Stimulated activated naive CD4-positive, alpha-beta T cell (primary cell): Measurements from ENCODE around the gene ANKRD27.
A peak's percentile ranks its signal among the peaks of the same experiment; 100 is the strongest.
"Not testable (repeated sequence)": the region's sequence is repeated elsewhere in the genome, so short reads cannot be mapped to it uniquely, and the experiment has no call there.

Experiments used
- DNase-seq, 6 experiments: peaks; one replicate each; lab custom pipeline; 2025; lab: John Stamatoyannopoulos, UW

Gene ANKRD27

DNA sequence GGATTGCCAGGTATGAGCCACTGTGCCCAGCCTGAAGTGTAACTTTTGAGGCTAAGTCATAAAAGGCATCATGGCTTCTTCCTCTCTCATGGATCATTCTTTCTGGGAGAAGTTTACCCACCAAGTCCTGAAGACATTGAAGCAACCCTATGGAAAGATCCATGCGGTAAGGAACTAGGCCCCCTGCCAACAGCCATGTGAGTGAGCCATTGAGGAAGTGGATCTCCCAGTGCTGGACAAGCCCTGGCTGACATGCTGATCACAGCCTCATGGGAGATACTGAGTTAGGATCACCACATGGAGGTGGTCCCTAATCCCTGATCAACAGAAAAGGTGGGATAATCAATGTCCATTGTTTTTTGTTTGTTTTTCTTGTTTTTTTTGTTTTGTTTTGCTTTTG is 13.3 kb upstream of the ANKRD27 start:
- DNase-seq: no peak

DNA sequence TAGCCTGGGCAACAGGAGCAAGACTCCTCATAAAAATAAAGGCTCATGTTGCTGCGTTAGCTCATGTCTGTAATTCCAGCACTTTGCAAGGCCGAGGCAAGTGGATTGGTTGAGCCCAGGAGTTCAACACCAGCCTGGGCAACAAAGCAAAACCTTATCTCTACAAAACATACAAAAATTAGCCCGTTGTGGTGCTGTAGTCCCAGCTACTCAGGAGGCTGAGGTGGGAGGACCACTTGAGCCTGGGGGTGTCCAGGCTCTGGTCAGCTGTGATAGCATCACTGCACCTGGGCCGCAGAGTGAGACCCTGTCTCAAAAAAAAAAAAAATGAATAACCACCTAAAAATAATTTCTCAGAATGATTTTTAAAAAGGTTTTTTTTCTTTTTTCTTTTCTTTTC is 12.7 kb upstream of the ANKRD27 start:
- DNase-seq: no peak

DNA sequence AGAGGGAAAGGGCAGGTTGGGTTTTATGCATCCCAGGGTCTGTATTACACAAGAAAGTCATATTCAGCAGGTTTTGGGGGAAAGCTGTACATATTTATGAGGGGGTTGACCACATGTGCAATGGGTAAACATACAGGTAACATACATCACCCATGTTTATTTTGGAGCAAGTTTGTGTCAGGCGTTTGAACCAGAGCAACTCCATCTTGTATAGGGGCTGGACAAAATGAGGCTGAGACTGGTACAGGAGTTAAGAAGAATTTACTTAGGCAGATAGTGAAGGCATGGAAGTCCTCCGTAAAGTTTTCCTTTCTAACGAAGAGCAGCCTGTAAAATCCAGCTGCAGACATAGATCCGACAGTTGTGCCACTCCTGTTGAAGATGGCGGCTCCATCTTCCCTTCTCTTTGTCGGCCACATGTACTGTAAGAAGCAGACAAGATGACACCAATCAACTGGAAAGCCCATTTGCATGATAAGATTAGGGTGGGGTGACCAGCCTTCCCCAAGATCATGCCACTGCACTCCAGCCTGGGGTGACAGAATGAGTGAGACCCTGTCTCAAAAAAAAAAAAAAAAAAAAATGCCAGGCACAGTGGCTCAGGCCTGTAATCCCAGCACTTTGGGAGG is 12.0 kb upstream of the ANKRD27 start:
- DNase-seq: no peak

DNA sequence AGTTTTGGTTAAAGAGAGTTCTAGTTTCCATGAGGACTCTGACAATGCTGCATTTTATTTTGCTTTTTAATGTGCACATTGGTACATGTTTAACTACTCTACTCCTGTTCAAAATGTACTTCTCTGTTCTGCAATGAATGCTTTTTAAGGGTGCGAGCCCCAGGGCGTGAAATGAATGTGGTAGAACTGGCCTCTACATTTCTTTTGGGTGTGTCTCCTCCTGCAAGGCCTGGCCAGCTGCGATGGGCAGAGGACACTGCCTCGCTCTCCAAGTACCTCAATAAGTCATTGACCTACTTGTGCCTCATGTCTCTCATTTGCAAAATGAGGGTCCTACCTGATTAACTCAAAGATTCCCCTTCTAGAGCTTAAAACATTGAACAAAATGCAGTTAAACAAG is 7.3 kb upstream of the ANKRD27 start:
- DNase-seq: no peak

DNA sequence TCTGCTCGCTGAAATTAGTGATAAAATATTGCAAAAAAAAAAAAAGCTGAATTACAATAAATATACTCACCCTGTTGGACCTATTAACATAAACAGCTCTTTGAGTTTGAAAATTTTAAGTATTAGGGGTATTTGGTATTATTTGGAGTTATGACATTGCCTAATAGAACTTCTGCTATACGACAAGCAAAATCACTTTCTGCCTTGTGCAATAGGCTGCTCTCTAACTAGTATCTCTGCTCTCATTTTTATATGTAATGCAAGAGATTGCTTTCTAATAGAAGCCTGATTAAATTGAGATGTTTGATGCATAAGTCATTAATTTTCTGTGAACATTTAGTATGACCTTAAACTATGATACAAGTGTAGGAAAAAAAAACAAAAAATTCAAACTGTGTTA is 6.0 kb upstream of the ANKRD27 start:
- no peak for DNase-seq

DNA sequence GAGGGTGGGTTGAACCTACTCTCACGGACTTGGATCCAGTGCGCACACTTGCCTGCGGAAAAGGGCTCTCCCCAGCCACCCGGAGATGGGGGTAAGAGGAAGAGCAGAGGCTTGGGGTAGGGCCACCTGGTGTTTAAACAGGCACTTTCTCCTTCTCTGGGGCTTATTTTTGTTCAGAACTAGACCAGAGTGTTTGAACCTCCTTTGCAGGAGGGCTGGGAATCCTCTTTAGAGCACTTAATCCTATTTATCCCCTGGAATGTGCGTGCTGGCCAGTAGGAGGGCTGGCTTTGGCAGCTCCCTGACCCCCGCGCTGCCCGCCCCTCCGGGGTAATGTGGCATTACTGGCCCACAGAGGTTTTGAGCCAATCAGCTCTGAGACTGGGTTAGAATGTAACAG is 2.7 kb upstream of the ANKRD27 start:
- no peak for DNase-seq

DNA sequence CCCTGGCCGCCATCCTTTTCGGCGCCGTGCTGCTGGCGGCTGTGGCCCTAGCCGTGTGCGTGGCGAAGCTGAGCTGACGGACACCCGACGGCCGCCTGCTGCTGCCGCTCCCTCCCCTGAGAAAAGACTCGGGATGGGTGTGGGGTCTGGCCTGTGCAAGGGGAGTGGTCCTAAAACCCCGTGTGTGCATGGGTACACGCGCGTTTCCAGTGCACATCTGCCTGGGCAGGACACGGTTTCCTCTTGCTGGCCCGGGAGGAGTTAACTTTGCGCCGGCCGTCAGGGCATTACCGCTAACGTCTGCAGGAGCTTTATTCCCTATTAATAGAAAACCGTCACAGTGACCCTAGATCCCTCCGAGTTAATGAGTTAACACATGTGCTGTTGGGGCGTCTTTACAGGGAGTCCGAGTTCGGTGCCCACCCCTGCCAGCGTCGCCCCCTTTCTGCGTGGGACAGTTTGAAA is 1.9 kb upstream of the ANKRD27 start:
- no peak for DNase-seq

DNA sequence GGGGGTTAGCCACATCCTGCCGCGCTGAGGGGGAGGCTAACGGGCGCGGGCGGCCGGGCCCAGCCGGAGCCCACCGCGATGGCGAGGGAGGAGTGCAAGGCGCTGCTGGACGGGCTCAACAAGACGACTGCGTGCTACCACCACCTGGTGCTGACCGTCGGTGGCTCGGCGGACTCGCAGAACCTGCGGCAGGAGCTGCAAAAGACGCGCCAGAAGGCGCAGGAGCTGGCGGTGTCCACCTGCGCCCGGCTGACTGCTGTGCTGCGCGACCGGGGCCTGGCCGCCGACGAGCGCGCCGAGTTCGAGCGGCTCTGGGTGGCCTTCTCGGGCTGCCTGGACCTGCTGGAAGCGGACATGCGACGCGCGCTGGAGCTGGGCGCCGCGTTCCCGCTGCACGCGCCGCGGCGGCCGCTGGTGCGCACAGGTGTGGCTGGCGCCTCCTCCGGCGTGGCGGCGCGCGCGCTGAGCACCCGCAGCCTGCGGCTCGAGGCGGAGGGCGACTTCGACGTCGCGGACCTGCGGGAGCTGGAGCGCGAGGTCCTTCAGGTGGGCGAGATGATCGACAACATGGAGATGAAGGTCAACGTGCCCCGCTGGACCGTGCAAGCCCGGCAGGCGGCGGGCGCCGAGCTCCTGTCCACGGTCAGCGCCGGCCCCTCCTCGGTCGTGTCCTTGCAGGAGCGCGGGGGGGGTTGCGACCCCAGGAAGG is 1.4 kb upstream of the ANKRD27 start:
- peak in 4 of 6 experiments; percentile 10 to 54 (median 34) for DNase-seq

DNA sequence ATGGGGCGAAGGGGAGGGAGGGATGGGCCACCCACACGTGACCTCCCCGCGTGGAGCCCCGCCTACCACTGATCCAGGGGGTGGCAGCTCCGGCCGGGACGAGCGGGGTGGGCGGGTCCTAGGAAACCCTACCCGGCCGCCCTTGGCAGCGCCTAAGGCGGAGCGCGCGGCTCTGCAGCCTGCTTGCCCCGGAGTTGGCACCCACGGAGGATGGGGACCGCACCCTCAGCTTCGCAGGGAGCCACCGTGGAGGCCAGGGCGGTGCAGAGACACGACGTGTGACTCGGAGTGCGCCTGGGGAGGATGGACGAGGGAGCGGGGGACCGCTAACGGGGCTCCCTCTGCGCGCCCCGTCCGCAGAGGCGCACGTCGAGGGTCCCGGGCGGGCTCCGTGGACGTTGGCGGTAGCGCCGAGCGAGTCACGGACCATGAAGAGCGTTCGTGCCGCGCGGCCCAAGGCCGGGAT is 773 bp upstream of the ANKRD27 start, which contains the start of gene RGS9BP:
Gene RGS9BP (plus strand): TSS at position 129 of the 466 bp plus-strand sequence. CDS start 416 bp downstream, outside the sequence.
- peak in 5 of 6 experiments; percentile 37 to 77 (median 63) for DNase-seq

DNA sequence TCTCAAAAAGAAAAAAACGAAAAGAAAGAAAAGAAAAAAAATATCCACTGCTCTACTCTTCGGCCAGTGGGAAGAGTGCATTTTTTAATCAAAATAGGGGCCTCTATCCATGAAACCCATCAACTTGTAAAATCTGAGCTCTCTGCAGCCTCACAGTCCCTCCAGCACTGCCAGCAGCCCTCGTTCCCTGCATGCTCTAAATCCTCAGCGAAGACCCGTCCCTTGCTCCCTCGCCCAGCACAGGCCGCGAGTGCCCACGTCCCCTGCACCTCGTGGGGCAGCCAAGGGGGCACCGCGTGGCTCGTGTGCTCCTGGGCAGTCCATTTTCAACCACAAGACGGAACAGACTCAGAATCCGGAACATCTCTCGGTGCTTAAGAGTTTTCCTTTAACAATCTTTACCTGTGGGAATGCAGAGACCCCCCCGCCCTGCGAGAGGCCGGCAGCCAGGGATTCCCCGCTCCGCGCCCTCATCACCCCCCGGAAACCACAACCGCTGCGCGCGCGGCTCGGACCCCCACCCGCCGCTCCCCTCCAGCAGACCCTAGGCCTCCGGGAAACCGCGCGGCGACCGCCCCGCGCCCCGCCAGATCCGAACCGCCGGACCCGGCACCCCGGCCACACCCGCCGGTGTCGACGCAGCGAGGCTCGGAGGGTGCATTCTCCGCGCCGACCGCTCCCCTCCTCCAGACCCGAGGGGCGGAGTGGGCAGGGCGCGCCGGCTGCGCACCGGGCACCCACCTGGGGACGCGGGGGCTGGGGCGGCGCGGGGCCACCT is 638 bp downstream of the ANKRD27 start:
- DNase-seq: no peak

DNA sequence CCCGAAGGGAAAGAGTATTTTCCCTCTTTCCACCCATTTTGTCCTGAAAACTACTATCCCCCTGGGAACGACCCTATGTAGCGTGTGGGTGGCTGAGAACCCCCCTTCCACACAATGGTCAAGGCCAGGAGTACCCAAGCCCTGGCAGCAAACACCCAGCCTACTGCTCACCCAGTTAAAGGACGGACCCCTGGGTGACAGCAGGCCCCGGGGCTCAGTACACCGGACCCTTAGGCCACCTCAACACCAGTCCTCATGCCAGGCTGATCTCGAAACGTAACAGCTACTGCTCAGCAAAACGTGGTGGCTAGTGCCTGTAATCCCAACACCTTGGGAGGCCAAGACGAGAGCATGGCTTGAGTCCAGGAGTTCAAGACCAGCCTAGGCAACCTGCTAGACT is 1.4 kb downstream of the ANKRD27 start:
- DNase-seq: no peak

DNA sequence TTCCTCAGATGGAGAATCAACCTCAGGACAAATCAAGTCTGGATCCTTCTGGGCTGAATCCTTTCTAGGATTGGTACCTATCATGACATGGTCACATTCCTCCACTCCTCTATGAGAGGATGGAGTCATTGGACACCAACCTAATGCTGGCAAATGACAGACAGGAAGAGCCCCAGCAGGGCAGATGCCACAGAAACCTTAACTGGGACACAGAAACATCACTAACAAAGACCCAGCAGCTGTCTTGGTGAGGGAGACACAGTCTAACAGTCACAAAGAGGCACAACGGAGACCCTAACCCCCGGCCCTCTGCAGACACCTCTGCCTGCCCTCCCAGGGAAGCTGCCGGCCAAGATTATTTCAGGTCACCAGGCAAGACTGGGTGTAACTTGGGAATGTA is 2.1 kb downstream of the ANKRD27 start:
- no peak for DNase-seq

DNA sequence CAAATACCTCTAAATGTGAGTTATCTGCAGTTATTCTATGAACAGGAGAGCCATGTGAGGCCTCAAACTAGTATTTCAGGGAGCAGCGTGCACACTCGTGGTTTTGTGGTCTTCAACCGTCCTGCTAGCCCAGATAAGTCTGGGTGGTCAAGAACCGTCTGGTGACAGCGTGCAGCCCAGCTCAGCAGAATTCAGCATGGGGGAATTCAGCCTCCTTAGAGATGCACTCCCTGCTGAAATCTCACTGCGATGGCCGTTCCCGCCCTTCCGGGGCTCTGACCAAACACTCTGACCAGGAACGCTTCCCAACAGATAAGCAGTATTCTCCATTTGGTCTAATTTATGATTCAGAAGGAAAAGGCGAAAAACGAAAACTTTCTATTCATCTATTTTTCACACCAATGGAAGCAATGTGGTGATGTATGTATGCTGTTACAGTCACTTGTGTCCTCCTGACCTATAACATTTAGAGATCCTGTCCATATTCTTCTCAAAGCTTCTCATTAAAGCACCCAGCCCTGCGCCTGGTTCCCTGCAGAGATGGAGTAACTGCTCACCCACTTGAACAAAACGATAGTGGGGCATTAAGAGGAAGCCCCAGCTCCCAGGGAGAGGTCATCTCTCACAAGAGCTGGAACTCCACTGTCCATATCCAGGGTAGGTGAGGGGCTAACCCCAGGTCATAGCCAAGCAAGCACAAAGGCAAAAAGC is 2.9 kb downstream of the ANKRD27 start:
- no peak for DNase-seq

DNA sequence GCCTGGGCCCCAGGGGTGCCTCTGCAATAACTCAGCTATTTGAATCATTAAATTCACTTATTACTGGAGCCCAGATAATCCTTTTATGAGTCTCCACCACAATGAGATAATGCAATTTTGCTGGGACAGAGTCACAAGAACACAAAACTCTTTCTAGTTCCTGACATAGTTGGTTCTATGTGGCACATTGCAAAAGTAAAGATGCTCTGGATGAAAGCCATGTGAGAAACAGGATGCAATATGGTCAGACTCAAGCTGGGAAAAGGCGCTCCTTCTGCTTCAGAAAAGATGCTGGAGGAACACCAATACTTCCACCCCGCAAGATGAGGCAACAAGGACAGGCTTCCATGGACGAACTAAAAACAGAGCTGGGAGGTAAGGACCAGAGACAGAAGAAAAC is 5.7 kb downstream of the ANKRD27 start:
- no peak for DNase-seq

DNA sequence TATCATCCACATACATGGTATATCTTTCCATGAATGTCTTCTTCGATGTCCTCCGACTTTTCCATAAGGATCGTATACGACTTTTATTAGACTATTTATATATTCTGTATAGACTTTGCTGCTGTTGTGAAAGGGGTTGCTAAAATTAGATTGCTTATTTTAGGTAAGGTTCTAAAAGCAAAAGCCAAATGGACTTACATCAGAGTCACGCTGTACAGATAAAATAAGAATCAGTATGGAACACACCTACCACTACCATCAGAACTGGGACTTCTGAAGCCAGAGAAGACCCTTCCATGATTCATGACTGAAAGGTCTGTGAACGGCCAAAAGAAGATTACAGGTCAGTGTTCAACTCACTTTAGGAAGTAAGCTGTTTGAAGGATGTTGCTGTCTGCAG is 8.9 kb downstream of the ANKRD27 start:
- DNase-seq: no peak

DNA sequence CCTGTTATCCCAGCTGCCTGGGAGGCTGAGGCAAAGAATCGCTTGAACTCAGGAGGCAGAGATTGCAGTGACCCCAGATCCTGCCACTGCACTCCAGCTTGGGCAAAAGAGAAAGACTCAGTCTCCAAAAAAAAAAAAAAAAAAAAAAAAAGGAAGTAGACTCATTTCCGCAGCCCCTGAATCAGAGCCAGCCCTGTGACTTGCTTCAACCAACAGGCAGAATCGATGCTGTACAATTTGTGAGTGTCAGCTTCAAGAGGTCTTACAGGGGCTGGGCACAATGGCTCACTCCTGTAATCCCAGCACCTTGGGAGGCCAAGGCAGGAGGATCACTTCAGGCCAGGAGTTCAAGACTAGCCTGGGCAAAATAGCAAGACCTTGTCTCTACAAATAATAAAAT is 12.8 kb downstream of the ANKRD27 start:
- no peak for DNase-seq

DNA sequence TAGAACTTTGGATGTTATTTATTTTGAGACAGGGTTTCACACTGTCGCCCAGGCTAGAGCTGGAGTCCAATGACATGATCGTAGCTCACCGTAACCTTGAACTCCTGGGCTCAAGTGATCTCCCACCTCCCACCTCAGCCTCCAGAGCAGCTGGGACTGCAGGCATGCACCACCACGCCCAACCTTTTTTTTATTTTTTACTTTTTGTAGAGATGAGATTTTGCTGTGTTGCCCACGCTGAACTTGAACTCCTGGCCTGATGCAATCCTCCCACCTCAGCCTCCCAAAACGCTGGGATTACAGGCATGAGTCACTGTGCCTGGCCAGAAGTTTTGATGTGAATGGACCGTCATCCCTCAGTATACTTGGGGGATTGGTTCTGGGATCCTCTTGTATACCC is 13.7 kb downstream of the ANKRD27 start:
- DNase-seq: no peak

DNA sequence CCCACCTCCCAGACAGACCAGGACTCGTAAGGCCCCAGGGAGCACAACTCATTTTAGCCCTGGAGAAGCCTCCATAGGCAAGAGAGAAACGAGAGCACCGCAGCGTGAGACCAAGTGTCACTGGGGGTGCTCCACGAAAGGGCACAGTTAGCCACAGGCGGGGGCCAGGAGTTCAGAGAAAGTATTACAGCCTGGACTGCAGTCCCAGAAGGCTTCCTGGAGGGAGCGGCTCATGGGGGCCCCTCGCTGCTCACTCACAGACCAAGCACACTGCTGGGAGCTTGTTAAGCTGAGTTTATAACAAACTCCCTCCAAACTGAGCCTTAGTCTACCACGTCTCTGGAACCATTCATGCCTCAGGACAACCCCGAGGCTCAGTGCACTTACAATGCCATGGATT is 16.5 kb downstream of the ANKRD27 start:
- DNase-seq: no peak

DNA sequence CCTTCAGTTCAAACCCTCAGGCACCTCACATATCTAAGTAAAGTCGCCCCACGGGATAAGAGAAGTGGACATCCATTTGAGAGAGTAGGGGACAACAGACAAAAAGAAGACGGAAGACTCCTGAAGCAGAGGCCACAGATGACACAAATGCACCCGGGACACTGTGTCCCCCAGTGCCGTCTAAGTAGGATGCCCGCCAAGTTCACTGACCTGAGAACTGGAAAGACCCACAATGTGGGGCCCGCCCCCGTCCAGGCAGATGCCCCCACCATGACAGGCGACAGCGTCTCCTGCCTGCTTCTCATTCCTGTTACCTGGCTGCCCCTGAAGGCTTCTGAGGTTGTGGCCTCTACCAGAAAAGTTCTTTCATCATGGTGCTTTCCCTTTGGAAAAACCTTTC is 16.9 kb downstream of the ANKRD27 start:
- DNase-seq: no peak

DNA sequence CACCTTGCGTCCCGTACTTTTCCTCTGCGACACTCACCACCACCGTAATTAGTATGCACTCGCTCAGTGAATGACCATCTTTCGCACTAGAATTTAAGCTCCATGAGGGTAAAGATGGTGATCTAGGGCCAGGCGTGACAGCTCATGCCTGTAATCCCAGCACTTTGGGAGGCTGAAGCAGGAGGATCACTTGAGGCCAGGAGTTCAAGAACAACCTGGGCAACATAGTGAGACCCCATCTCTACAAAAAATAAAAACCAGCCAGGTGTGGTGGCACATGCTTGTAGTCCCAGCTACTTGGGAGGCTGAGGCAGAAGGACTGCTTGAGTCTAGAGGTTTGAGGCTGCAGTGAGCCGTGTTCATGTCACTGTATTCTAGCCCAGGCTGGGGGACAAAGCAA is 18.6 kb downstream of the ANKRD27 start:
- not testable (repeated sequence) for DNase-seq

DNA sequence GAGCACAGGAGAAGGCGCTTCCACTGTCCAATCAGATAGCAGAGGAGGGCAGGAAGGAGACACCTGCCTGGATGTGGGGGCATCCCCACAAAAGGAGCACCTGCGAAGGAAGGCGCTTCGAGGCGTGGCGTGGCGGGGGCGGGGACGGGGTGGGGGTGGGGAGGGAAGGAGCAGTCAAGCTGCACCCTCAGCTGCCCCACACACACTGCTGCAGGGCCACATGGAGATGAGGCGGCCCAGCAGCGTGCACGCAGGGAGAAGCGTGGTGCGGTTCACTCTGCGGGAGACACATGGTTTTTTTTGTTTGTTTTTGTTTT is 21.4 kb downstream of the ANKRD27 start:
- no peak for DNase-seq

DNA sequence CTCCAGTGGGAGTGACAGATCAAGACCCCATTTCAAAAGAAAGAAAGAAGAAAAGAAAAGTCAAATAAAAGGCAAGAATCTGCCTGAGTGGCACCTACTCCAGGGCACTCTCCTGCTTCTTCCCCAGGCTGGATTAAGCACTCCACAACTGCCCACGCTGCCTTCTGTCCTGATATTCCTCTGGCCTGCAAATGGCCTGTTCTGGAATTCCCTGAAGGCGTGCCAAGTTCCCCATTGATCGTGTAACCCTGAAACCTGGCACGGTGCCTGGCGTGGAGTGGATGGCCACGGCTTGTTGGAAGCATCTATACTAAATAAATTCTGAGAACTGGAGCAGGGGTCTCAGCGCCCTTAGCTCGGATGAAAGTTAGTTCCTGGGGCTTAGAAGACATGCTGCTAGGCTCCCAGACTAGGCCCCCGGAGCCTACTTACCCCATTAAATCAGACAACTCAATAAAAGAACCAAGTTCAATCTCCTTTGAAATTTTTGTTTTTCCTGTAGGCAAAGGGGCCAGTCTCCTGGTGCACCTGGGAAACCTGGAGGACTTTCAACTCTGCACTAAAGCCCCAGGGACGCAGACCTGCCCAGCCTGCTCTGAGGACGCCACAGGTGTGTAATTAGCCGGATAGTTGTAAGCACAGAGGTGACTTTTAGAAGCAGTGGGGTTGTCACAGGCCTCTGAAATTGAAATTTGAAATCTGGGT is 21.9 kb downstream of the ANKRD27 start:
- no peak for DNase-seq
